GM23338 (cell line): ENCODE results near the gene HK1. TPM values are rescaled to one million over a fixed set of nuclear protein-coding genes. Genes with fewer than 3 reads are reported as not detected.

Experiments used
- ATAC-seq: fragments of 200-7000 bp; cut with Tn5 transposase; 3 replicates; pipeline ENCODE4 v1.9.1; 2020
- DNase-seq: peaks from one replicate; pipeline ENCODE4 v3.0.0-alpha.2; 2015; ENCODE audit warnings: low spot score
- H2AFZ ChIP-seq: fragments of 200-600 bp; sonication (generic); 2 replicates; pipeline ENCODE4 v1.8.0; 2016; ENCODE audit warnings: antibody characterized with exemption, mild to moderate bottlenecking, moderate library complexity
- H3F3A ChIP-seq: fragments of 200-600 bp; sonication (generic); replicated peaks from 2 replicates; pipeline ENCODE4 v1.8.0; 2017; ENCODE audit warnings: antibody characterized with exemption, mixed run types, low read depth
- H3K27ac ChIP-seq: fragments of 200-600 bp; sonication (generic); 2 replicates; pipeline ENCODE4 v1.6.1; 2016; ENCODE audit warnings: low read depth
- H3K27me3 ChIP-seq: fragments of 200-600 bp; sonication (generic); 2 replicates; pipeline ENCODE4 v1.8.0; 2016; ENCODE audit warnings: mild to moderate bottlenecking, mixed run types, moderate library complexity; ENCODE audit not compliant: insufficient read depth
- H3K36me3 ChIP-seq: fragments of 200-600 bp; sonication (generic); 2 replicates; pipeline ENCODE4 v1.8.0; 2016; ENCODE audit warnings: mild to moderate bottlenecking; ENCODE audit not compliant: insufficient read depth
- H3K4me1 ChIP-seq: fragments of 200-600 bp; sonication (generic); 2 replicates; pipeline ENCODE4 v1.8.0; 2016; ENCODE audit warnings: mild to moderate bottlenecking, moderate library complexity; ENCODE audit not compliant: insufficient read depth
- H3K4me2 ChIP-seq: fragments of 200-600 bp; sonication (generic); 2 replicates; pipeline ENCODE4 v1.7.1; 2017; ENCODE audit warnings: mixed run types
- H3K4me3 ChIP-seq: fragments of 200-600 bp; sonication (generic); 2 replicates; pipeline ENCODE4 v1.6.1; 2016; ENCODE audit warnings: mixed run types
- H3K79me2 ChIP-seq: fragments of 200-600 bp; sonication (generic); replicated peaks from 2 replicates; pipeline ENCODE4 v1.8.0; 2017; ENCODE audit warnings: mild to moderate bottlenecking; ENCODE audit not compliant: insufficient read depth
- H3K9me2 ChIP-seq: fragments of 200-600 bp; sonication (generic); 2 replicates; pipeline ENCODE4 v1.8.0; 2017; ENCODE audit not compliant: insufficient read depth
- H4K20me1 ChIP-seq: fragments of 200-600 bp; sonication (generic); replicated peaks from 2 replicates; pipeline ENCODE4 v1.8.0; 2017; ENCODE audit warnings: mild to moderate bottlenecking; ENCODE audit not compliant: insufficient read depth
- H3K27ac Mint-ChIP-seq: 2 replicates; pipeline ENCODE4 v1.8.0; 2020; ENCODE audit warnings: inconsistent platforms, mild to moderate bottlenecking, moderate library complexity, mixed read lengths
- H3K27me3 Mint-ChIP-seq: 3 replicates; pipeline ENCODE4 v1.8.0; 2022; ENCODE audit warnings: low read depth, mild to moderate bottlenecking, moderate library complexity, mixed read lengths, inconsistent platforms; ENCODE audit not compliant: insufficient read depth, poor library complexity
- H3K36me3 Mint-ChIP-seq: 3 replicates; pipeline ENCODE4 v1.8.0; 2021; ENCODE audit warnings: low read depth, mild to moderate bottlenecking, inconsistent platforms, moderate library complexity, mixed read lengths
- H3K4me1 Mint-ChIP-seq: 3 replicates; pipeline ENCODE4 v1.8.0; 2020; ENCODE audit warnings: mild to moderate bottlenecking, inconsistent platforms, mixed read lengths
- H3K4me3 Mint-ChIP-seq: 3 replicates; pipeline ENCODE4 v1.8.0; 2021; ENCODE audit warnings: moderate library complexity, mild to moderate bottlenecking, inconsistent platforms, mixed read lengths
- H3K9me3 Mint-ChIP-seq: 3 replicates; pipeline ENCODE4 v1.8.0; 2020; ENCODE audit warnings: moderate library complexity, mild to moderate bottlenecking, inconsistent platforms, mixed read lengths
- CREB1 ChIP-seq: fragments of 250-450 bp; sonication (Bioruptor Pico); IDR thresholded peaks from 2 replicates; pipeline ENCODE4 v1.5.0; 2020; ENCODE audit warnings: low read depth, mild to moderate bottlenecking, moderate library complexity
- EZH2 ChIP-seq: fragments of 200-600 bp; sonication (generic); IDR thresholded peaks from one replicate; pipeline ENCODE4 v1.8.0; 2017; ENCODE audit warnings: antibody characterized with exemption, mild to moderate bottlenecking, low read depth; ENCODE audit not compliant: unreplicated experiment
- NANOG ChIP-seq: IDR thresholded peaks from 2 replicates; pipeline ENCODE4 v1.6.1; 2016; ENCODE audit warnings: antibody characterized with exemption, borderline replicate concordance
- POLR2AphosphoS5 ChIP-seq: IDR thresholded peaks from 2 replicates; pipeline ENCODE4 v1.6.1; 2016; ENCODE audit warnings: antibody characterized with exemption, low read depth
- ZNF462 ChIP-seq: fragments of 250-450 bp; sonication (Bioruptor Pico); IDR thresholded peaks from 2 replicates; pipeline ENCODE4 v1.5.0; 2020; ENCODE audit warnings: mild to moderate bottlenecking, moderate library complexity
- polyA plus RNA-seq: library from polyadenylated mRNA; unstranded; fragments of >200 nt; fragmentation: Nextera tagmentation; extraction: Ambion mirVana; gene quantifications from 2 replicates; pipeline ENCODE4 v1.2.1, GENCODE V29; 2016
- total RNA-seq: library from RNA; depleted of rRNA; stranded (reverse); fragments of >200 nt; shearing (Covaris generic); gene quantifications from 2 replicates; pipeline ENCODE4 v1.2.3, GENCODE V29; 2014

Gene HK1
- total and polyA plus RNA-seq, 2 experiments from 2014 or later, result 76.6 to 229 TPM

GRCh38 chr10:69385454-69386350 lies 107.4 kb downstream of the HK1 start:
- Histone ChIP-seq H3K9me2 (no peaks in the 10 kb centered on the region), H4K20me1 (no peaks in the 10 kb centered on the region; the same call in 1 of the 2 replicates), H3K4me2 (no peak overlapping the region), H3K27ac (peak overlapping the region; percentile 78; the same call in 1 of the 2 replicates), H3F3A (peaks cover 28% of the 10 kb centered on the region), H3K4me3 (no peak overlapping the region), H3K36me3 (peaks cover 72% of the 10 kb centered on the region), H3K79me2 (peaks cover 8% of the 10 kb centered on the region; the same call in 1 of the 2 replicates), H2AFZ (no peak overlapping the region), H3K4me1 (peaks cover 19% of the 10 kb centered on the region), H3K27me3 (no peaks in the 10 kb centered on the region)
- no peak for ATAC-seq
- H3K36me3 Mint-ChIP-seq, result peaks cover 86% of the 10 kb centered on the region
- peaks cover 18% of the 10 kb centered on the region for H3K4me1 Mint-ChIP-seq
- no peak overlapping the region; the same call in 1 of the 2 replicates for H3K27ac Mint-ChIP-seq
- TF ChIP-seq CREB1 (CRISPR knock-in tag), result no peak
- no peak for TF ChIP-seq ZNF462 (CRISPR knock-in tag)
- TF ChIP-seq EZH2, result no peak
- TF ChIP-seq NANOG, result no peak
- no peak for TF ChIP-seq POLR2AphosphoS5
- DNase-seq, result no peak
- H3K27me3 Mint-ChIP-seq, result peaks cover 5% of the 10 kb centered on the region
- no peak overlapping the region for H3K4me3 Mint-ChIP-seq
- no peaks in the 10 kb centered on the region for H3K9me3 Mint-ChIP-seq
